NCI-H1092 treated with DMSO at 0.1 percent for 48 hours (cell line): ENCODE measurements around the gene ISG20.

Source experiments
- DNase-seq: peaks from one replicate; lab custom pipeline; 2025; lab: John Stamatoyannopoulos, UW

Gene ISG20

GRCh38 chr15:88693191-88693590 is 54.4 kb downstream of the ISG20 start:
- no peak for DNase-seq

- no peak for DNase-seq
Observed at GRCh38 chr15:88695101-88695500, 56.3 kb downstream of the ISG20 start.

DNA sequence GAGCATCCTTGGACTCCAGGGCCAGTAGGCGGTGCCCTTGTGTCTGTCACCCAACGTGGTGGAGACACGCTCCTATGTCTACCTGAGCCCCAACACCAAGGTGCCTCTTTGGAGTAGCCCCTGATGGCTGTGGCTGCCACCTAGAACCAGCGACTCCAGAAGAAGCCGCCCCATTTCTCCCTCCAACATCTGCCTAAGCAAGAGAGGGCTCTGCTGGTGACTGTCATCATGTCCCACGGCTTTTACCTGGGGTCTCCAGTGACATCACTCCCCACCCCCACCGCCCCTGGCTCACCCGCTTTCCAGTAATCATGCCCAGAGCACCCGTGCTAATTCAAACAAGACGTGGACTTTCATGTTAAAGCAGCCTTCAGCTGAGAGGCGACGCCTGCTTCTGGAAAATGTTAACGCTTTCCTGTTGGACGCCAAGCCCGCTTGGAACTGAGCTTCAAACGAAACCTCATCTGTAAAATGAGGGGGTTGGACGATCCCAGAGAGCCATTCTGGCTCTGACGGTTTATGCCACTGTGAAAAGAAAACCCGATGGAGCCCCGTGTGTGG is 57.0 kb downstream of the ISG20 start:
- DNase-seq, result no peak

DNA sequence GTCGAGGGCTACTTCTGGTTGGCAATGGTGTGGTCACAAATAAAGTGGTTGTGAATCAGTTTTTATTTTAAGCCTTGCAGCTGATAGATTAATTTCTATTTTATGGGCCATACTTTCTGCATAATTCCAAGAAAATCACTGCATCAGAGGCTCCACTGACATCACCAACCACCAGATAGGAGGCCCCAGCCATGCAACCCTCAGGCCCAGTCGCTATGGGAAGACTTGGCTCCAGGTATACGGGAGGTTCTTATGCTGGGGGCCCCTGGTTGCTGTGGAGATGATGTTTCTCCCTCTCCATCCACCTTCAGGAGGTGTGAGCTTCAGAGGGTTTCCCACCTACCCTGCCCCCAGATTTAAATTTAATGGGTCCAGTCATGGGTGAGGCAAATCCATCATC is 57.4 kb downstream of the ISG20 start:
- no peak for DNase-seq

DNA sequence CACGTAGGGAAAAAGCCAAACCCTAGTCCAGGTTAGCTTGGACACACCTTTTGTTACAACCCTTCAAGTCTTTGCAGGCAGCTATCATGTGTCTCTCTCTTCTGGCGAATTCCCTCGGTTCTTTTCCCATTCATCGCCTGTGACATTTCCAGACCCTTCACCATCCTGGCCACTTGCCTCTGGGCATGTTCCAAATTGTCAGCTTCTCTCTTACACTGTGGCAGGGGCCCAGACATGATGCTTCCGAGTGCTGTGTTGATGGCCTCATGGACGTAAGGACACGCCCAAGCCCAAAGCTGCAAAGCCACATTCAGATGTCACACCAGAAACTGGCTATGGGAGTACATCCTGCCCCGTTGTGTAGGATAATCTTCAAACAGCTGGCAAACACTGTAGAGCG is 58.5 kb downstream of the ISG20 start:
- DNase-seq, result no peak

DNA sequence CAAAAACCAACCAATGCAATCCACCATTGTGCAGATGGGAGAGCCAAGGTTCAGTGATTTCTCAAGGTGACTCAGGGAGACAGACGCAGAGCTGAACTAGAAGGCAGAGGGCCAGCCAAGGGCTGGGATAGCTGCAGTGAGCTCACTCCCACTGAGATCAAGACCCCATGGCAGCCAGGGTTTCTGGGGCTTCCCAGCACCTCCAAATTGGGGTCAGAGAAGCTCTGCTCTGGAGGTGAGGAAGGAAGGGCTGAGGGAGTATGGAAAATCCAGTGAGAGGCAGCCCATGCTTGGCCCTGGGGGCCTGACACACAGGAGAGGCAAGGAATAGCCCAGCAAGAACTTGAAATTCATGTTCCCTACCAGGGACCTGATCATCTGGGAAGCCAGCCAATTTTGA is 61.0 kb downstream of the ISG20 start:
- DNase-seq, result no peak

- no peak for DNase-seq
Observed at GRCh38 chr15:88700716-88701115, 61.9 kb downstream of the ISG20 start.

GRCh38 chr15:88701561-88702095 is 62.8 kb downstream of the ISG20 start:
- DNase-seq, result no peak

DNA sequence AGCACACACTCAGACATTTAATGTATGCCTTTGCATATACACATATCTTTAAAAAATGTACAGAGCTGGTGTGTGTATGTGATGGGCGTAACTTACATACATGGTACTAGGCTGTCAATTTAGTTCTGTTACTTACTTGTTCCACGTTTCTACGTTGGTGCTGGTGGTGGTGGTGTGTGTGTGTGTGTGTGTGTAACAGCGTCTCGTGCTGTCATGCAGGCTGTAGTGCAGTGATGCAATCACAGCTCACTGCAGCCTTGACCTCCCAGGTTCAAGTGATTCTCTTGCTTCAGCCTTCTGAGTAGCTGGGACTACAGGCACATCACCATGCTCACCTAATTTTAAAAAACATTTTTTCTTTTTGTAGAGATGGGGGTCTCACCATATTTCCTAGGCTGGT is 64.2 kb downstream of the ISG20 start:
- DNase-seq, result no peak

GRCh38 chr15:88703533-88703932 is 64.7 kb downstream of the ISG20 start:
- no peak for DNase-seq

- DNase-seq, result no peak
Observed at GRCh38 chr15:88704791-88705768, 66.3 kb downstream of the ISG20 start.

DNA sequence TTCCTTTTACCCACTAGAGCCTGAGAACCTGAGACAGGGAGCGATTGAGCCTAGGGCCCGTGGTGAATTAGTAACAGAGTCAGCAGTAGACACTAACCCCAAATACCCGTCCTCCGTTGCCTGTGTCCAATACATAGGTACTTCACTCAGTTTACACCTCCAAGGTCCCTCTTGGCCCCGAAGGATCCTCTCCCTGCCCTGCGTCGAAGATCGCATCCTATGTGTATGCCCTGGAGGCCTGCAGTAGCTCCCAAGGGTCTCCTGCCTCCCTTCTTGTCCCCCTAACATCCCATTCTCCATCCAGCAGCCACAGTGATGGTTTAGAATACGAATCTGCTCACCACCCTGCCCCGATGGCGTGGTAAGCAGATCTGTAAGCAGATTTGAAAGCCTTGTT is 67.0 kb downstream of the ISG20 start:
- DNase-seq, result no peak
